ENCODE data around the gene ZZZ3.

DNA sequence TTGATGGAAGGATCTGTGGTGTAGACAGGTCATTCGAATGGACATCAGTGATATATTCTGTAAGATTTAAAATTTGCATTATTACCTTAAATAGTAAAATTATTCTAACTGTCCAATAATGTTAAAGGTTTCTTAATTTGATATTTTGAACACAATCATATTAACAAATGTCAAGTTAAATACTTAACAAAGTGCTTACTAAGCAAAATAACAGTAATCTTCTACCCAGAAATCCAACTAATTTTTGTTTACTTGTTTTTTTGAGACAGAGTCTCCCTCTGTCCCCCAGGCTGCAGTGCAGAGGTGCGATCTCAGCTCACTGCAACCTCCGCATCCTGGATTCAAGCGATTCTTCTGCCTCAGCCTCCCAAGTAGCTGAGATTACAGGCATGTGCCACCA is 43.2 kb upstream of the ZZZ3 start:
- TF ChIP-seq EP300 (IDR thresholded peaks at IDR 0.05): no peak
- TF ChIP-seq, protein P1, sequence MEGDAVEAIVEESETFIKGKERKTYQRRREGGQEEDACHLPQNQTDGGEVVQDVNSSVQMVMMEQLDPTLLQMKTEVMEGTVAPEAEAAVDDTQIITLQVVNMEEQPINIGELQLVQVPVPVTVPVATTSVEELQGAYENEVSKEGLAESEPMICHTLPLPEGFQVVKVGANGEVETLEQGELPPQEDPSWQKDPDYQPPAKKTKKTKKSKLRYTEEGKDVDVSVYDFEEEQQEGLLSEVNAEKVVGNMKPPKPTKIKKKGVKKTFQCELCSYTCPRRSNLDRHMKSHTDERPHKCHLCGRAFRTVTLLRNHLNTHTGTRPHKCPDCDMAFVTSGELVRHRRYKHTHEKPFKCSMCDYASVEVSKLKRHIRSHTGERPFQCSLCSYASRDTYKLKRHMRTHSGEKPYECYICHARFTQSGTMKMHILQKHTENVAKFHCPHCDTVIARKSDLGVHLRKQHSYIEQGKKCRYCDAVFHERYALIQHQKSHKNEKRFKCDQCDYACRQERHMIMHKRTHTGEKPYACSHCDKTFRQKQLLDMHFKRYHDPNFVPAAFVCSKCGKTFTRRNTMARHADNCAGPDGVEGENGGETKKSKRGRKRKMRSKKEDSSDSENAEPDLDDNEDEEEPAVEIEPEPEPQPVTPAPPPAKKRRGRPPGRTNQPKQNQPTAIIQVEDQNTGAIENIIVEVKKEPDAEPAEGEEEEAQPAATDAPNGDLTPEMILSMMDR (IDR thresholded peaks at IDR 0.05): no peak
- TF ChIP-seq POLR2A (IDR thresholded peaks at IDR 0.05; ENCODE audit: low read depth): no peak
- TF ChIP-seq POLR2AphosphoS5 (IDR thresholded peaks at IDR 0.05): no peak
